Astrocyte of the cerebellum (primary cell): ENCODE measurements around the gene NISCH.

Source experiments
- DNase-seq: peaks from one replicate; pipeline ENCODE4 v3.0.0-alpha.2; 2011; ENCODE audit warnings: low read depth
- H3K4me3 ChIP-seq: 2 replicates; pipeline ENCODE4 v1.5.1; 2011; ENCODE audit warnings: mild to moderate bottlenecking, low read depth, low read length, moderate library complexity
- in situ Hi-C: cut with HindIII; loops from 2 replicates; pipeline ENCODE4 v1.10.0; 2017; ENCODE audit warnings: low sequenced_read_pairs
- TF ChIP-seq, protein P1 (sequence below): IDR thresholded peaks from 2 replicates; pipeline ENCODE4 v1.5.1; 2012; ENCODE audit warnings: low read length, low read depth, moderate library complexity, mild to moderate bottlenecking; ENCODE audit errors: missing control alignments

Gene NISCH

GRCh38 chr3:52541050-52541449, 85.6 kb downstream of the NISCH start:
- in situ Hi-C loops, result no loop called here
- H3K4me3 ChIP-seq, result no peak overlapping the region
- TF ChIP-seq, protein P1, sequence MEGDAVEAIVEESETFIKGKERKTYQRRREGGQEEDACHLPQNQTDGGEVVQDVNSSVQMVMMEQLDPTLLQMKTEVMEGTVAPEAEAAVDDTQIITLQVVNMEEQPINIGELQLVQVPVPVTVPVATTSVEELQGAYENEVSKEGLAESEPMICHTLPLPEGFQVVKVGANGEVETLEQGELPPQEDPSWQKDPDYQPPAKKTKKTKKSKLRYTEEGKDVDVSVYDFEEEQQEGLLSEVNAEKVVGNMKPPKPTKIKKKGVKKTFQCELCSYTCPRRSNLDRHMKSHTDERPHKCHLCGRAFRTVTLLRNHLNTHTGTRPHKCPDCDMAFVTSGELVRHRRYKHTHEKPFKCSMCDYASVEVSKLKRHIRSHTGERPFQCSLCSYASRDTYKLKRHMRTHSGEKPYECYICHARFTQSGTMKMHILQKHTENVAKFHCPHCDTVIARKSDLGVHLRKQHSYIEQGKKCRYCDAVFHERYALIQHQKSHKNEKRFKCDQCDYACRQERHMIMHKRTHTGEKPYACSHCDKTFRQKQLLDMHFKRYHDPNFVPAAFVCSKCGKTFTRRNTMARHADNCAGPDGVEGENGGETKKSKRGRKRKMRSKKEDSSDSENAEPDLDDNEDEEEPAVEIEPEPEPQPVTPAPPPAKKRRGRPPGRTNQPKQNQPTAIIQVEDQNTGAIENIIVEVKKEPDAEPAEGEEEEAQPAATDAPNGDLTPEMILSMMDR, result no peak
- no peak for DNase-seq
